Stimulated activated CD8-positive, alpha-beta memory T cell treated with anti-CD3 and anti-CD28 coated beads, Interleukin-12 subunit alpha, Interleukin-12 subunit beta, amount 100 ng/mL, for 4 hours (primary cell): ENCODE data around the gene PGF.
"Not testable (repeated sequence)": the region's sequence is repeated elsewhere in the genome, so short reads cannot be mapped to it uniquely, and the experiment has no call there.

Experiments
- DNase-seq: peaks from one replicate; pipeline ENCODE4 v3.0.0-alpha.2; 2020; ENCODE audit warnings: low read depth

The PGF gene

GRCh38 chr14:74941676-74942097, 13.7 kb downstream of the PGF start:
- DNase-seq: peak; percentile 41

GRCh38 chr14:74940956-74941565, 14.3 kb downstream of the PGF start:
- no peak for DNase-seq

- DNase-seq: no peak
These were observed 16.6 kb downstream of the PGF start for GRCh38 chr14:74938531-74939495.

GRCh38 chr14:74937171-74937570, 18.2 kb downstream of the PGF start:
- no peak for DNase-seq

GRCh38 chr14:74936731-74937130, 18.7 kb downstream of the PGF start:
- DNase-seq: no peak

- no peak for DNase-seq
These were observed 19.2 kb downstream of the PGF start for GRCh38 chr14:74936151-74936550.

- DNase-seq: no peak
These were observed 20.1 kb downstream of the PGF start for GRCh38 chr14:74935360-74935680.

- no peak for DNase-seq
These were observed 20.7 kb downstream of the PGF start for GRCh38 chr14:74934476-74935359.

GRCh38 chr14:74934041-74934440, 21.4 kb downstream of the PGF start:
- no peak for DNase-seq

- DNase-seq: not testable (repeated sequence)
These were observed 22.5 kb downstream of the PGF start for GRCh38 chr14:74932936-74933335.

- DNase-seq: no peak
These were observed 22.9 kb downstream of the PGF start for GRCh38 chr14:74932401-74932901.

GRCh38 chr14:74931744-74932143, 23.7 kb downstream of the PGF start:
- DNase-seq: not testable (repeated sequence)

GRCh38 chr14:74929242-74929641, 26.2 kb downstream of the PGF start:
- no peak for DNase-seq

GRCh38 chr14:74927225-74927624, 28.2 kb downstream of the PGF start:
- no peak for DNase-seq

- no peak for DNase-seq
These were observed 31.3 kb downstream of the PGF start for GRCh38 chr14:74924061-74924460.

- peak; percentile 21 for DNase-seq
These were observed 32.5 kb downstream of the PGF start, which contains the start of gene RPS6KL1 for GRCh38 chr14:74922752-74923401. TSS of gene RPS6KL1 (minus strand) at chr14:74923260. CDS start at chr14:74921541, 1,719 bp downstream.

- no peak for DNase-seq
These were observed 33.2 kb downstream of the PGF start for GRCh38 chr14:74921987-74922751.

- no peak for DNase-seq
These were observed 34.3 kb downstream of the PGF start for GRCh38 chr14:74921053-74921620.

- DNase-seq: no peak
These were observed 35.1 kb downstream of the PGF start for GRCh38 chr14:74920281-74920680.

GRCh38 chr14:74919421-74920165, 35.8 kb downstream of the PGF start:
- DNase-seq: no peak
